BE2C (cell line): ENCODE measurements around the gene GJD2.

Experiments used
- DNase-seq: peaks from one replicate; pipeline ENCODE4 v3.0.0-alpha.2; 2020
- H3K27me3 ChIP-seq: fragments of 250-450 bp; sonication (Bioruptor Pico); 2 replicates; pipeline ENCODE4 v1.5.1; 2020; ENCODE audit warnings: mild to moderate bottlenecking
- H3K36me3 ChIP-seq: fragments of 250-450 bp; sonication (Bioruptor Pico); 2 replicates; pipeline ENCODE4 v1.5.1; 2020; ENCODE audit warnings: mild to moderate bottlenecking
- H3K4me1 ChIP-seq: fragments of 250-450 bp; sonication (Bioruptor Pico); 2 replicates; pipeline ENCODE4 v1.5.1; 2020
- H3K4me3 ChIP-seq: 2 replicates; pipeline ENCODE4 v1.5.1; 2011; ENCODE audit warnings: low read depth, low read length
- H3K9me3 ChIP-seq: fragments of 250-450 bp; sonication (Bioruptor Pico); 2 replicates; pipeline ENCODE4 v1.5.1; 2020
- TF ChIP-seq, protein P1 (sequence below): IDR thresholded peaks from 2 replicates; pipeline ENCODE4 v1.5.1; 2012; ENCODE audit warnings: mild to moderate bottlenecking, low read depth, low read length

The GJD2 gene

DNA sequence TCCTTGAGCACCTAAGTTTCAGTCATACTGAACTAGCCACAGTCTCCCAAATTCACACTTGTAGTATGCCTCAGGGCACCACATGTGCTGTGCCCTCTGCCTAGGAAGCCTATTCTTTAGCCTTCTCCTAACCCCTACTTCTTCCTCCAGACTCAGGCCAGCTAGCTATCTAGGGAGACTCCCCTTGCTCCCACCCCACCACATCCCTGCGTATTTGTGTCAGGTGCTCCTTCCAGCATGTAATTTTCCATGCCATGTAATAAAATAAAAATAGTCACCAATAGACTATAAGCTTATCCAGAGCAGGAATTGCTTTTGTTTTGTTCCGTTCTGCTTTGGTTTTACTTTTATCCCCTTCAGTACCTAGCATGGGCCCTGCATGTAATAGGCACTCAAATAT lies 14.9 kb upstream of the GJD2 start:
- no peak for DNase-seq
- Histone ChIP-seq H3K36me3 (no peaks in the 10 kb centered on the region), H3K9me3 (no peaks in the 10 kb centered on the region), H3K4me1 (peaks cover 11% of the 10 kb centered on the region), H3K27me3 (no peaks in the 10 kb centered on the region), H3K4me3 (no peak overlapping the region)
- TF ChIP-seq, protein P1, sequence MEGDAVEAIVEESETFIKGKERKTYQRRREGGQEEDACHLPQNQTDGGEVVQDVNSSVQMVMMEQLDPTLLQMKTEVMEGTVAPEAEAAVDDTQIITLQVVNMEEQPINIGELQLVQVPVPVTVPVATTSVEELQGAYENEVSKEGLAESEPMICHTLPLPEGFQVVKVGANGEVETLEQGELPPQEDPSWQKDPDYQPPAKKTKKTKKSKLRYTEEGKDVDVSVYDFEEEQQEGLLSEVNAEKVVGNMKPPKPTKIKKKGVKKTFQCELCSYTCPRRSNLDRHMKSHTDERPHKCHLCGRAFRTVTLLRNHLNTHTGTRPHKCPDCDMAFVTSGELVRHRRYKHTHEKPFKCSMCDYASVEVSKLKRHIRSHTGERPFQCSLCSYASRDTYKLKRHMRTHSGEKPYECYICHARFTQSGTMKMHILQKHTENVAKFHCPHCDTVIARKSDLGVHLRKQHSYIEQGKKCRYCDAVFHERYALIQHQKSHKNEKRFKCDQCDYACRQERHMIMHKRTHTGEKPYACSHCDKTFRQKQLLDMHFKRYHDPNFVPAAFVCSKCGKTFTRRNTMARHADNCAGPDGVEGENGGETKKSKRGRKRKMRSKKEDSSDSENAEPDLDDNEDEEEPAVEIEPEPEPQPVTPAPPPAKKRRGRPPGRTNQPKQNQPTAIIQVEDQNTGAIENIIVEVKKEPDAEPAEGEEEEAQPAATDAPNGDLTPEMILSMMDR, result no peak

GRCh38 chr15:34768530-34768929 lies 13.7 kb upstream of the GJD2 start:
- H3K27me3 ChIP-seq, result no peaks in the 10 kb centered on the region
- no peak overlapping the region for H3K4me3 ChIP-seq
- DNase-seq, result no peak
- H3K36me3 ChIP-seq, result no peaks in the 10 kb centered on the region
- peaks cover 6% of the 10 kb centered on the region for H3K4me1 ChIP-seq
- TF ChIP-seq, protein P1, result no peak
- no peaks in the 10 kb centered on the region for H3K9me3 ChIP-seq

DNA sequence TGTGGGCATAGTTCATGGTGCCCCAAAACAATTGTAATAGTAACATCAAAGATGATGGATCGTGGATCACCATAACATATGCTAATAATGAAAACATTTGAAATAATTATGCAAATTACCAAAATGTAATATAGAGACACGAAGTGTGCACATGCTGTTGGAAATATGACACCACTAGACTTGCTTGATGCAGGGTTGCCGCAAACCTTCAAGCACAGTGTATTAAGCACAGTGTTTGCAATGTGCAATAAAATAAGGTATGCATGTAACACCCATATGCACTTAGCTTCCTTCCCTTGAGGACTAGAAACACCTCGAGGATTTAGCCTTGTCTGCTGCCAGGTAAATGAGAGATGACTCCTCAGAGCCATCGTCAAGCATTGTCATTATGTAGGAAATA lies 10.9 kb upstream of the GJD2 start:
- DNase-seq, result no peak
- TF ChIP-seq, protein P1, result no peak
- Histone ChIP-seq H3K36me3 (no peaks in the 10 kb centered on the region), H3K9me3 (no peaks in the 10 kb centered on the region), H3K4me1 (peaks cover 8% of the 10 kb centered on the region), H3K4me3 (no peak overlapping the region), H3K27me3 (no peaks in the 10 kb centered on the region)

- peaks cover 16% of the 10 kb centered on the region for H3K4me1 ChIP-seq
- peak; percentile 53 for DNase-seq
- TF ChIP-seq, protein P1, result no peak
- no peaks in the 10 kb centered on the region for H3K36me3 ChIP-seq
- H3K27me3 ChIP-seq, result no peaks in the 10 kb centered on the region
- no peak overlapping the region for H3K4me3 ChIP-seq
- no peaks in the 10 kb centered on the region for H3K9me3 ChIP-seq
These were observed 6.1 kb upstream of the GJD2 start for GRCh38 chr15:34760909-34761308.

DNA sequence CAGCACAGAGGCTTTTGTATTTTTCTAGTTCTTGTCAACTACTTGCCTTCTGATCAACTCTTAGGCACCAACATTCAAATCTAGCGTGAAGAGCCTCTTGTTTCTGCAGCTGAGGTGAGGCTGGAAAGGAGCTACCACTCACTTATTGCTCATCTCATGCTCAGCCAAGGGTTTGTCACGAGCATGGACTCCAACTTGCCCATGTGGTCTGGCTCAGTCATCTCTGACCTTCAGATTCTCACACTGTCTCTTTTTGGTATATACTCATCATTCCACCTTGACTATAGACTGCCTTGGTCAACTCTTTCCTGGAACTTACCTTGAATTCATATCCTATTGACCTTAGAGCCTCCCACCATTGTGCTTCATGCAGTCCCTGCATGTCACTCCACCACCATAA lies 5.2 kb upstream of the GJD2 start:
- TF ChIP-seq, protein P1, result no peak
- Histone ChIP-seq H3K27me3 (no peaks in the 10 kb centered on the region), H3K9me3 (no peaks in the 10 kb centered on the region), H3K4me1 (peaks cover 16% of the 10 kb centered on the region), H3K4me3 (no peak overlapping the region), H3K36me3 (no peaks in the 10 kb centered on the region)
- DNase-seq, result no peak

- H3K4me1 ChIP-seq, result peaks cover 16% of the 10 kb centered on the region
- TF ChIP-seq, protein P1, result no peak
- H3K27me3 ChIP-seq, result peaks cover 3% of the 10 kb centered on the region; the same call in 1 of the 2 replicates
- no peak overlapping the region for H3K4me3 ChIP-seq
- no peaks in the 10 kb centered on the region for H3K36me3 ChIP-seq
- H3K9me3 ChIP-seq, result no peaks in the 10 kb centered on the region
- DNase-seq, result no peak
These were observed 4.5 kb upstream of the GJD2 start for GRCh38 chr15:34759347-34759746.
